Hepatocyte (in vitro differentiated cells): ENCODE results near the gene NPLOC4. TPM values are rescaled to one million over a fixed set of nuclear protein-coding genes. Genes with fewer than 3 reads are reported as not detected.

ENCODE experiments used
- DNase-seq: peaks from one replicate; pipeline ENCODE4 v3.0.0-alpha.2; 2016; ENCODE audit warnings: low spot score
- H2AFZ ChIP-seq: fragments of 200-600 bp; sonication (generic); 2 replicates; pipeline ENCODE4 v1.6.0; 2016; ENCODE audit warnings: antibody characterized with exemption, mild to moderate bottlenecking
- H3K27ac ChIP-seq: fragments of 200-600 bp; sonication (generic); 2 replicates; pipeline ENCODE4 v1.5.1; 2016; ENCODE audit warnings: mild to moderate bottlenecking
- H3K27me3 ChIP-seq: fragments of 200-600 bp; sonication (generic); 2 replicates; pipeline ENCODE4 v1.6.1; 2016
- H3K36me3 ChIP-seq: fragments of 200-600 bp; sonication (generic); replicated peaks from 2 replicates; pipeline ENCODE4 v1.5.1; 2016; ENCODE audit warnings: low read depth; ENCODE audit not compliant: insufficient read depth
- H3K4me1 ChIP-seq: fragments of 200-600 bp; sonication (generic); 2 replicates; pipeline ENCODE4 v1.5.1; 2016; ENCODE audit warnings: mild to moderate bottlenecking, moderate library complexity; ENCODE audit not compliant: insufficient read depth
- H3K4me2 ChIP-seq: fragments of 200-600 bp; sonication (generic); 2 replicates; pipeline ENCODE4 v1.6.0; 2016
- H3K4me3 ChIP-seq: fragments of 200-600 bp; sonication (generic); 2 replicates; pipeline ENCODE4 v1.5.1; 2016; ENCODE audit warnings: mild to moderate bottlenecking
- H3K79me2 ChIP-seq: fragments of 200-600 bp; sonication (generic); 2 replicates; pipeline ENCODE4 v1.6.0; 2017; ENCODE audit warnings: mild to moderate bottlenecking
- H3K9me2 ChIP-seq: fragments of 200-600 bp; sonication (generic); replicated peaks from 2 replicates; pipeline ENCODE4 v1.6.0; 2017; ENCODE audit warnings: mild to moderate bottlenecking; ENCODE audit not compliant: insufficient read depth
- H3K9me3 ChIP-seq: fragments of 200-600 bp; sonication (generic); 2 replicates; pipeline ENCODE4 v1.5.1; 2016; ENCODE audit warnings: low read depth, mild to moderate bottlenecking
- H4K20me1 ChIP-seq: fragments of 200-600 bp; sonication (generic); 2 replicates; pipeline ENCODE4 v1.6.0; 2016; ENCODE audit warnings: mild to moderate bottlenecking; ENCODE audit not compliant: insufficient read depth, poor library complexity, severe bottlenecking
- CTCF ChIP-seq: fragments of 200-600 bp; sonication (generic); IDR thresholded peaks from 2 replicates; pipeline ENCODE4 v1.5.1; 2016; ENCODE audit warnings: antibody characterized with exemption, mild to moderate bottlenecking; ENCODE audit not compliant: poor library complexity
- EZH2 ChIP-seq: fragments of 200-600 bp; sonication (generic); IDR thresholded peaks from 2 replicates; pipeline ENCODE4 v1.6.1; 2016; ENCODE audit warnings: antibody characterized with exemption, mild to moderate bottlenecking, borderline replicate concordance
- EZH2phosphoT487 ChIP-seq: fragments of 200-600 bp; sonication (generic); IDR thresholded peaks from one replicate; pipeline ENCODE4 v1.6.1; 2018; ENCODE audit warnings: antibody characterized with exemption, mild to moderate bottlenecking, low read depth, moderate library complexity; ENCODE audit not compliant: unreplicated experiment, severe bottlenecking
- WGBS: methylation state at CpG from one replicate; pipeline ENCODE4 v1.1.6; 2016; ENCODE audit warnings: low lambda C conversion rate; ENCODE audit errors: missing lambda C conversion rate; 5-methylcytosine and 5-hydroxymethylcytosine counted together
- polyA plus RNA-seq: library from polyadenylated mRNA; unstranded; fragments of >200 nt; fragmentation: Nextera tagmentation; extraction: Ambion mirVana; gene quantifications from 2 replicates; pipeline ENCODE4 v1.2.1, GENCODE V29; 2016
- total RNA-seq: library from RNA; depleted of rRNA; stranded (reverse); fragments of >200 nt; gene quantifications from 2 replicates; pipeline ENCODE4 v1.2.3, GENCODE V29; 2014

Gene NPLOC4
- total and polyA plus RNA-seq, 2 experiments from 2014 or later: 53.7 to 54.6 TPM

DNA sequence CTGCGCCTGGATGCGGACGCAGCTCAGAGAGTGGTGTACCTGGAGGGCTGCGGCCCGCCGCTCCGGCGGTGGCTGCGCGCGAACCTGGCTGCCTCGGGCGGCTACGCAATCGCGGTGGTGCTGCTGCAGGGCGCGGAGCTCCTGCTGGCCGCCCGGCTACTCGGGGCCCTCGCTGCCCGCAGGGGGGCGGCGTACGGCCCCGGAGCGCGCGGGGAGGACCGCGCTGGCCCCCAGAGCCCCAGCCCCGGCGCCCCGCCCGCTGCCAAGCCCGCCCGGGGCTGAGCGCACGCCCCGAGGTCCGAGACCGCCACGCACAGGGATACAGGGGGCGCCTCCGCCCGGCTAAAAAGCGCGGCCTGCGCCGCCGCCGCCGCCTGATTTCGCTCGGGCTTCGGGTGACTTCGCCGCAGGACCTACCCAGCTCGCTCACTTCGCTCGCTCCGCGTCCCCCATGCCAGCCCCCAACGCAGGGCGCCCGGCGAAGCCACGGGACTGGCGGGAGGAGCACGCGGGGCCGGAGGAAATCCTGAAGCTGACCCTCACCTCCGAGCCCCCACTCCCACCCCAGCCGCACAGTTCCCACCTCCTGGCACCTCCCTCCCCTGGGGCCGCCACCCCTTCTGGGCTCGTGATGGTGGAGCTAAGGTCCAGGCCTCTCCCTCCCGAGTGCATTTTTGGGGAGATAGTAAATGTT, 11.2 kb upstream of the NPLOC4 start:
- TF ChIP-seq EZH2phosphoT487 (no peak), CTCF (no peak), EZH2 (no peak)
- Histone ChIP-seq H3K4me1 (no peaks in the 10 kb centered on the region), H3K9me2 (no peaks in the 10 kb centered on the region), H3K27me3 (peaks cover 6% of the 10 kb centered on the region), H3K4me2 (no peak overlapping the region), H3K27ac (no peak overlapping the region), H3K9me3 (no peaks in the 10 kb centered on the region), H3K4me3 (no peak overlapping the region), H3K79me2 (no peaks in the 10 kb centered on the region), H2AFZ (no peak overlapping the region), H3K36me3 (no peaks in the 10 kb centered on the region), H4K20me1 (no peaks in the 10 kb centered on the region)
- WGBS: 69% methylated on average over 37 of the region's 78 CpGs
- no peak for DNase-seq

DNA sequence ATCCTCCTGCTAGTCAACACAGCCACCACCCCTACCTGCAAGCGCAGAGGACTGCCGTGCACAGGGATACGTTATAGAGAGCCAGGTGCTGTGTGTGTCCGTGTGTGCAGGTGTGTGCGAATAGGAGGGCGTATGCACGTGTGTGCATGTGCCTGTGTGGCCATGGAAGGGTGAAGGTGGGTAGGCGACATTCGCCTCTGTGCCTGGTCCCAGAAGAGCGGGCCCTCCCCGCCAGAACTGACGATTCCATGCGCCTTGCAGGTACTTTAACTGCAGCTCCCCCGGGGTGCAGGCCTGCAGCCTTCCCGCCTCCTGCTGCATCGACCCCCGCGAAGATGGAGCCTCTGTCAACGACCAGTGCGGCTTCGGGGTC, 10.7 kb upstream of the NPLOC4 start:
- no peaks in the 10 kb centered on the region for H3K36me3 ChIP-seq
- no peaks in the 10 kb centered on the region for H3K9me3 ChIP-seq
- no peaks in the 10 kb centered on the region for H3K79me2 ChIP-seq
- H3K9me2 ChIP-seq: no peaks in the 10 kb centered on the region
- H3K4me1 ChIP-seq: no peaks in the 10 kb centered on the region
- DNase-seq: no peak
- 73% methylated on average over 21 of the region's 21 CpGs for WGBS
- no peak overlapping the region for H3K4me2 ChIP-seq
- no peak overlapping the region for H3K4me3 ChIP-seq
- no peak overlapping the region for H2AFZ ChIP-seq
- no peak overlapping the region for H3K27ac ChIP-seq
- TF ChIP-seq CTCF (no peak), EZH2 (no peak)
- H3K27me3 ChIP-seq: peaks cover 6% of the 10 kb centered on the region
- no peaks in the 10 kb centered on the region for H4K20me1 ChIP-seq

DNA sequence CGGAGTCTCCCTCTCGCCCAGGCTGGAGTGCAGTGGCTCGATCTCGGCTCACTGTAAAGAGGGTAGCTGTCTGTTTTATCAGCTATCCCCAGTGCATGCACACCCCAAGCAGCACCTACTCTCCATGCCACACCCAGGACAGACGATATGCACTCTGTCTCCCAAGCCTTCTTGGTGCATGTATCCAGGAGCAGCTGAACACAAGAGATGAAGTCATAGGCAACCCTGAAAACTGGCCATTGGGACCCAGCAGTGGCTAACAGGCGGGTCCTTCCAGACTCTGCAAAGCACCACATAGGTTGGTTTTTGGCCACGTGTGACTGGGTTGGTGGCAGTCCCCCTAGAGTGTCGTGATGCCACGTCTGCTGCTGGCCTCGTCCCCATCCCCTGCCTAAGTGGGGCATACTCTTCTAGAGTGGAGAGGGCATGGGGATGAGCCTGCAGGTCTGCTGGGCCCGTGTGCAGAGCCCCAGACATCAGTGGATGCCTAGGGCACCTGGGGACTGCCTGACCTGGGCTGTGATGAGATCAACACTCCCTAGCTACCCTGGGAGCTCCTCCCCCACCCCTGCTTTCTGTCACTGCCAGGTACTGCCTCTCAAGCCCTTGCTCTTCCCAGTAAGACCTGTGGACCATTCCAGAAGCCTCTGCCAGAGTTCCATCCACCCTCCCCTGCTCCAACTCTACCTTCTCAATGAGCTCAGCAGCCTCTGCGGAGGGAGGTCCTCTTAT, 10.1 kb upstream of the NPLOC4 start:
- Histone ChIP-seq H3K27me3 (peaks cover 6% of the 10 kb centered on the region), H3K36me3 (no peaks in the 10 kb centered on the region), H3K9me3 (no peaks in the 10 kb centered on the region), H3K79me2 (no peaks in the 10 kb centered on the region), H3K4me3 (no peak overlapping the region), H2AFZ (no peak overlapping the region), H4K20me1 (no peaks in the 10 kb centered on the region), H3K27ac (no peak overlapping the region), H3K4me1 (no peaks in the 10 kb centered on the region), H3K4me2 (no peak overlapping the region), H3K9me2 (no peaks in the 10 kb centered on the region)
- 79% methylated on average over 12 of the region's 12 CpGs for WGBS
- TF ChIP-seq EZH2 (no peak), CTCF (no peak), EZH2phosphoT487 (no peak)
- no peak for DNase-seq
